ENCODE data around the gene OR5D14.

OR5D14 gene

DNA sequence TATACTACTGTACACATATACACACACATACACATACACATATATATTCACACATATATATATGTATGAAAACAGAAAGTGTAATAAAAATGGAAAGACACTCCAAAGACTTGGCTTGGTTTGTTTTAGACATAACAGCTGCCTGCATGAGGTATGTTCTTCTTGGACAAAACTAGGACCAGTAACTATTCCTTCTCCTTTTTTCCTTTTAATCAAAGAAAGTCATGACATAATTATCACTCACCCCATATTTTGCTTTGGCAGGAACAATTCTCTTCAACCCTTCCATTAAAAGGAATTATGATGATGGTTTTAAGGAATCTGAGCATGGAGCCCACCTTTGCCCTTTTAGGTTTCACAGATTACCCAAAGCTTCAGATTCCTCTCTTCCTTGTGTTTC lies at the start of gene OR5D14:
OR5D14 (plus strand) TSS at position 301 of the 400 bp plus-strand sequence; CDS start at position 301, 0 bp downstream.
- no peak for DNase-seq

DNA sequence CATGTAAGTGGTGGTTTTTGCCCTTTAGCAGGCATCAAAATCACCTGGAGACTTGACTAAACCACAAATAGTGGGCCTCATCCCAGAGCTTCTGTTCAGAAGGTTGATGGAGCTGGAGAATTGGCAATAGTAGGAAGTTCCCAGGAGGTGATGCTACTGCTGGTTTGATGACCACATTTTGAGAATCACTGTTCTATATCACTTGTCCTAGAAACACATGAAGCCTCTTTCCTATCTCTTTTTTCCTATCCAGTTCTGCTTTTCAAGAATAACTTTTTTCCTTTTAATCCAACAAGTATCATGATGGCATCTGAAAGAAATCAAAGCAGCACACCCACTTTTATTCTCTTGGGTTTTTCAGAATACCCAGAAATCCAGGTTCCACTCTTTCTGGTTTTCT lies 22.2 kb upstream of the OR5D14 start, which contains the start of gene OR5D13:
OR5D13 (plus strand) TSS at position 301 of the 400 bp plus-strand sequence; CDS start at position 301, 0 bp downstream.
- DNase-seq: no peak

DNA sequence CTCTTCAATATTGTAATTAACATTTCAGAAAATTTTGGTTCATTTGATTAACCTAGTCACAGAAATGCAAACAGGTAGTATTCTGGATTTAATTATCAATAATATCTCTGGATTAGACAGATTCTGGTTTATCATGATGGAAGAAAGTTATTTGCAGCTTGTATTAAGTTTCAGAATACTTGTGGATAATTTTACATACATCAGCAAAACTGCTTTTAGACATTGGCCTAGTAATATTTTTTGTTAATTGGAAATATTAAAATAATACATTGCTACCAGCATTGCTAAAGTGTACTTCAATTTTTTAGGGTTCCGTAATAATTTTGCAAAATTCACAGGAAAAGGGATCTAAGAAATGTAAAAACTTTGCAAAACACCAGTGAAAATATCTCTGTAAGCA lies 3.8 kb upstream of the OR5D14 start:
- no peak for DNase-seq

DNA sequence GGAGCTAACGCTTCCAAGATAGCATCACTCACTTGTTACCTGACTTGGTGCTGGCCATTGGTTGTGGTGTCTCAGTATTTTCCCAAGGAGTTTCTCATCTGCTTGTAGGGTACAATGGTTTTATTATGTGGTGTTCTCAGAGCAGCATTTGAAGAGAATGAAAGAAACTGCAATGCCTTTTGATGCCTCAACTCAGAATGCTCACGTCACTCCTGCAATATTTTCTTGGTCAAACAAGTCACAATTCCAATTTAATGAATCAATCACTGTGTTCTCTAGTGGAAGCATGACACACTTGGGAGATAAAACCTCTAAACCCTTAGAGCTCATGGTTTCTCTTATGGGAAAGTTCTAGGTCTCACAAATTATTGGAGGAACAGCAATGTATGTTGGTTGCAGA lies 2.0 kb upstream of the OR5D14 start:
- DNase-seq: no peak

DNA sequence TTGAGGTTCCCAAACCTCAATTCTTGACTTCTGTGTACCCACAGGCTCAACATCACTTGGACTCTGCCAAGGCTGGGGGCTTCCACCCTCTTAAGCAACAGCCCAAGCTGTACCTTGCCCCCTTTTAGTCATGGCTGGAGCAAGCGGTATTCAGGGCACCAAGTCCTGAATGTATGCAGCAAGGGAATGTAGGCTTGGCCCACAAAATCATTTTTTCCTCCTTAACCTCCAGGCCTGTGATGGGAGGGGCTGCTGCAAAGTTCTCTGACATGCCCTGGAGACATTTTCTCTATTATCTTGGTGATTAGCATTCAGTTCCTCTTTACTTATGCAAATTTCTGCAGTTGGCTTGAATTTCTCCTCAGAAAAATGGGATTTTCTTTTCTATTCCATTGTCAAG lies 10.9 kb downstream of the OR5D14 start:
- DNase-seq: no peak

DNA sequence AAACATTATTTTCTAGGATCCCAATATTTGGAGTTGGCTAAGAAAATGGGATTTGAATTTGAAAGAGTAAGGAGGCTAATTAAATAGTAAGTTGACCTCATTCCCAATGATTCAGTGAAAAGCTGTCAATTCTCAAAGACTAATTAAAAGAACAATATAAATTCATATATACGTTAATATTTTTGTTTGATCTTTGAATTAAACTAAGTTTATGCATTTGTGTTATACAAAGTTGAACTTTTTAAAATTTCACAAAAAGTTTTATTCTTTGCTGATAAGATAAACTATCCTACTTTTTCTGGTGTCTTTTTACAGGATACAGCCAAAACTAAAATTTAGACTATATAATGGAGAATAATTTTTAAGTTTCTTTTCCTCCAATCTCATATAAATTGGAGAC lies 15.7 kb downstream of the OR5D14 start, which contains the start of gene OR5L1:
OR5L1 (plus strand) TSS at position 301 of the 400 bp plus-strand sequence. CDS start 100 bp downstream, outside the sequence.
- DNase-seq: no peak

DNA sequence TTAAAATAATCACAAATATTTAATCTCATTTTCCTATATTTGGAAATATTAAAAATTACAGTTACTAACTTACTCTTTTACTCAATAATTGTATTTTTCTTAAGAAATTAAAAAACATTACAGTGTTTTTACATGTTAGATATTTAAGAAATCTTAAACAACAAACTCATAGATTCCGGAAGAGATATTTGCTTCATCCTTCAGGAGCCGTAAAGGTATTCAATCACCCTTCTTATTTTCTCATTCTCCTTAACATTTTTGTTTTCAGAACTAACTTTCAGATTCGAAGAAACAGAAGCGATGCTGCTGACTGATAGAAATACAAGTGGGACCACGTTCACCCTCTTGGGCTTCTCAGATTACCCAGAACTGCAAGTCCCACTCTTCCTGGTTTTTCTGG lies 24.0 kb downstream of the OR5D14 start, which contains the start of gene OR5D18:
OR5D18 (plus strand) TSS at position 301 of the 400 bp plus-strand sequence; CDS start at position 301, 0 bp downstream.
- no peak for DNase-seq

DNA sequence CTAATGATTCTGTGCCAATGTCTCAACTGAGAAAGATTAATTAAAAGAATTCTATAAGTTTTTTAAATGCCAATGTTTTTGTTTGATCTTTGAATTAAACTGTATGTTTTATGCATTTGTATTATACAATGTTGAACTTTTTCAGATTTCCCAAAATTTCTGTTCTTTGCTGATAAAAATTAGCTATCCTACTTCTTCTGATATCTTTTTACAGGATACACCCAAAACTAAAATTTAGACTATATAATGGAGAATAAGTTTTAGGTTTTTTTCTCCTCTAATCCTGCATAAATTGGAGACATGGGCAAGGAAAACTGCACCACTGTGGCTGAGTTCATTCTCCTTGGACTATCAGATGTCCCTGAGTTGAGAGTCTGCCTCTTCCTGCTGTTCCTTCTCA lies 31.6 kb downstream of the OR5D14 start, which contains the start of gene OR5L2:
OR5L2 (plus strand) TSS at position 301 of the 400 bp plus-strand sequence; CDS start at position 301, 0 bp downstream.
- no peak for DNase-seq

DNA sequence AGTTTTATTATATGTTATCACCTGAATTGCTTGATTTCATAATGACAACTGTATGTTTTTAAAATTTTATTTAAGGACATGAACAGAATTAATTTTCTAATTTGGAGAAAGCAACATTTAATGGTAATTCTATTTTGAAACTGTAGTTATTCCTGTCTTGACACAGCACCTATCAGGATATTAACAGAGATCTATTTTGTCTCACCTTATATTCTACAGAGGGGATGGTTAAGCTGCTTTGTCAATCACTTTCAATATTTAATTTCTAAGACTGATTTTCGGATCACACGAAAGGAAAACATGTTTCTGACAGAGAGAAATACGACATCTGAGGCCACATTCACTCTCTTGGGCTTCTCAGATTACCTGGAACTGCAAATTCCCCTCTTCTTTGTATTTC lies 43.1 kb downstream of the OR5D14 start, which contains the start of gene OR5D16:
OR5D16 (plus strand) TSS at position 301 of the 400 bp plus-strand sequence; CDS start at position 301, 0 bp downstream.
- DNase-seq: no peak
